ENCODE measurements around the gene WDR44. TPM values are rescaled to one million over a fixed set of nuclear protein-coding genes. Genes with fewer than 3 reads are reported as not detected.

Gene WDR44
- total RNA-seq, 2 donors from 2014 or later = 12.0 to 12.7 TPM

Other genes starting within 250 kb of the WDR44 start
- gene KLHL13, start 229.3 kb upstream of the WDR44 start, total RNA-seq = under 1 TPM; 0.09 to 0.24 TPM
- 10 to 100 TPM; 45.5 to 50.6 TPM for gene DOCK11, start 149.7 kb downstream of the WDR44 start, total RNA-seq